ENCODE measurements around the gene IMPDH2. TPM values are rescaled to one million over a fixed set of nuclear protein-coding genes. Genes with fewer than 3 reads are reported as not detected.

Gene IMPDH2
- total RNA-seq: 100 to 1,000 TPM; 198 to 454 TPM

GRCh38 chr3:49028673-49029562, at the start of gene IMPDH2:
IMPDH2 (minus strand) TSS chr3:49029398; CDS start chr3:49029350, 48 bp downstream.
- peaks cover 35 to 38% of the 10 kb centered on the region in 2 donors for H3K4me1 Mint-ChIP-seq (ENCODE audit: low read depth in 2 of 2)
- ATAC-seq (peak; percentile 98), DNase-seq (ENCODE audit: low spot score) (peak; percentile 96)
- peaks cover 34% of the 10 kb centered on the region for H3K36me3 Mint-ChIP-seq
- no peaks in the 10 kb centered on the region for H3K9me3 Mint-ChIP-seq
- H3K4me3 Mint-ChIP-seq: peak within 1 kb of the TSS; percentile 94
- no peaks in the 10 kb centered on the region for H3K27me3 Mint-ChIP-seq
- H3K27ac Mint-ChIP-seq: peak within 1 kb of the TSS; percentile 88 to 99

GRCh38 chr3:49076646-49077045, 47.4 kb upstream of the IMPDH2 start:
- Mint-ChIP-seq H3K27me3 (no peaks in the 10 kb centered on the region), H3K4me1 (ENCODE audit: low read depth in 2 of 2) (peaks cover 0 to 4% of the 10 kb centered on the region in 2 donors), H3K4me3 (no peak overlapping the region), H3K9me3 (no peaks in the 10 kb centered on the region), H3K27ac (no peak overlapping the region), H3K36me3 (peaks cover 5% of the 10 kb centered on the region)
- ATAC-seq: no peak
- no peak for DNase-seq (ENCODE audit: low spot score)

GRCh38 chr3:49076116-49076515, 46.9 kb upstream of the IMPDH2 start:
- DNase-seq (ENCODE audit: low spot score) (no peak), ATAC-seq (no peak)
- H3K9me3 Mint-ChIP-seq: no peaks in the 10 kb centered on the region
- no peak overlapping the region for H3K4me3 Mint-ChIP-seq
- H3K4me1 Mint-ChIP-seq (ENCODE audit: low read depth in 2 of 2): peaks cover 0 to 4% of the 10 kb centered on the region in 2 donors
- H3K36me3 Mint-ChIP-seq: peaks cover 5% of the 10 kb centered on the region
- H3K27ac Mint-ChIP-seq: no peak overlapping the region
- H3K27me3 Mint-ChIP-seq: no peaks in the 10 kb centered on the region

GRCh38 chr3:49058011-49058410, 28.8 kb upstream of the IMPDH2 start:
- DNase-seq (ENCODE audit: low spot score) (no peak), ATAC-seq (no peak)
- peaks cover 9% of the 10 kb centered on the region for H3K36me3 Mint-ChIP-seq
- no peaks in the 10 kb centered on the region for H3K4me1 Mint-ChIP-seq (ENCODE audit: low read depth in 2 of 2)
- no peaks in the 10 kb centered on the region for H3K27me3 Mint-ChIP-seq
- H3K9me3 Mint-ChIP-seq: no peaks in the 10 kb centered on the region
- H3K27ac Mint-ChIP-seq: no peak overlapping the region
- no peak overlapping the region for H3K4me3 Mint-ChIP-seq

GRCh38 chr3:49057268-49057667, 28.1 kb upstream of the IMPDH2 start:
- no peak for DNase-seq (ENCODE audit: low spot score)
- Mint-ChIP-seq H3K36me3 (peaks cover 12% of the 10 kb centered on the region), H3K9me3 (no peaks in the 10 kb centered on the region), H3K27me3 (no peaks in the 10 kb centered on the region), H3K4me3 (no peak overlapping the region), H3K4me1 (ENCODE audit: low read depth in 2 of 2) (no peaks in the 10 kb centered on the region), H3K27ac (no peak overlapping the region)
- ATAC-seq: no peak

GRCh38 chr3:49054344-49054862, 25.2 kb upstream of the IMPDH2 start:
- Mint-ChIP-seq H3K27ac (peak overlapping the region in 1 of 2 donors; percentile 27), H3K27me3 (no peaks in the 10 kb centered on the region), H3K9me3 (no peaks in the 10 kb centered on the region), H3K4me1 (ENCODE audit: low read depth in 2 of 2) (peaks cover 0 to 13% of the 10 kb centered on the region in 2 donors), H3K36me3 (peaks cover 20% of the 10 kb centered on the region), H3K4me3 (no peak overlapping the region)
- no peak for DNase-seq (ENCODE audit: low spot score)
- ATAC-seq: no peak

GRCh38 chr3:49053543-49053942, 24.3 kb upstream of the IMPDH2 start:
- no peak overlapping the region for H3K27ac Mint-ChIP-seq
- no peak overlapping the region for H3K4me3 Mint-ChIP-seq
- H3K36me3 Mint-ChIP-seq: peaks cover 20% of the 10 kb centered on the region
- no peaks in the 10 kb centered on the region for H3K9me3 Mint-ChIP-seq
- peaks cover 0 to 13% of the 10 kb centered on the region in 2 donors for H3K4me1 Mint-ChIP-seq (ENCODE audit: low read depth in 2 of 2)
- ATAC-seq: no peak
- no peaks in the 10 kb centered on the region for H3K27me3 Mint-ChIP-seq
- DNase-seq (ENCODE audit: low spot score): no peak

GRCh38 chr3:49035281-49035680, 6.1 kb upstream of the IMPDH2 start:
- no peak overlapping the region for H3K27ac Mint-ChIP-seq
- ATAC-seq: no peak
- H3K4me3 Mint-ChIP-seq: no peak overlapping the region
- peaks cover 23% of the 10 kb centered on the region for H3K36me3 Mint-ChIP-seq
- H3K27me3 Mint-ChIP-seq: no peaks in the 10 kb centered on the region
- no peaks in the 10 kb centered on the region for H3K9me3 Mint-ChIP-seq
- no peak for DNase-seq (ENCODE audit: low spot score)
- peaks cover 0 to 3% of the 10 kb centered on the region in 2 donors for H3K4me1 Mint-ChIP-seq (ENCODE audit: low read depth in 2 of 2)

GRCh38 chr3:49034650-49035049, 5.5 kb upstream of the IMPDH2 start:
- no peak for ATAC-seq
- H3K27ac Mint-ChIP-seq: no peak overlapping the region
- H3K36me3 Mint-ChIP-seq: peaks cover 23% of the 10 kb centered on the region
- peaks cover 1 to 3% of the 10 kb centered on the region in 2 donors for H3K4me1 Mint-ChIP-seq (ENCODE audit: low read depth in 2 of 2)
- H3K9me3 Mint-ChIP-seq: no peaks in the 10 kb centered on the region
- no peak for DNase-seq (ENCODE audit: low spot score)
- no peak overlapping the region for H3K4me3 Mint-ChIP-seq
- no peaks in the 10 kb centered on the region for H3K27me3 Mint-ChIP-seq

- no peak for DNase-seq (ENCODE audit: low spot score)
- no peak for ATAC-seq
- H3K4me3 Mint-ChIP-seq: no peak overlapping the region
- no peaks in the 10 kb centered on the region for H3K9me3 Mint-ChIP-seq
- H3K36me3 Mint-ChIP-seq: peaks cover 32% of the 10 kb centered on the region
- no peak overlapping the region for H3K27ac Mint-ChIP-seq
- H3K27me3 Mint-ChIP-seq: no peaks in the 10 kb centered on the region
- H3K4me1 Mint-ChIP-seq (ENCODE audit: low read depth in 2 of 2): peaks cover 19 to 20% of the 10 kb centered on the region in 2 donors
These were observed 3.6 kb upstream of the IMPDH2 start for GRCh38 chr3:49032646-49033304.

GRCh38 chr3:49030321-49030720, 1.1 kb upstream of the IMPDH2 start:
- Mint-ChIP-seq H3K9me3 (no peaks in the 10 kb centered on the region), H3K4me1 (ENCODE audit: low read depth in 2 of 2) (peaks cover 31 to 35% of the 10 kb centered on the region in 2 donors), H3K27ac (peak overlapping the region in 1 of 2 donors; percentile 99), H3K36me3 (peaks cover 35% of the 10 kb centered on the region), H3K27me3 (no peaks in the 10 kb centered on the region), H3K4me3 (no peak overlapping the region)
- DNase-seq (ENCODE audit: low spot score): no peak
- no peak for ATAC-seq

- Mint-ChIP-seq H3K36me3 (peaks cover 30% of the 10 kb centered on the region), H3K9me3 (no peaks in the 10 kb centered on the region), H3K4me3 (peak overlapping the region; percentile 94), H3K27ac (peak overlapping the region; percentile 88 to 99), H3K27me3 (no peaks in the 10 kb centered on the region), H3K4me1 (ENCODE audit: low read depth in 2 of 2) (peaks cover 35 to 38% of the 10 kb centered on the region in 2 donors)
- ATAC-seq (no peak), DNase-seq (ENCODE audit: low spot score) (no peak)
These were observed 326 bp upstream of the IMPDH2 start for GRCh38 chr3:49029563-49029884.

GRCh38 chr3:49028298-49028672, 913 bp downstream of the IMPDH2 start:
- Mint-ChIP-seq H3K27ac (peak overlapping the region; percentile 88 to 99), H3K27me3 (no peaks in the 10 kb centered on the region), H3K9me3 (no peaks in the 10 kb centered on the region), H3K4me1 (ENCODE audit: low read depth in 2 of 2) (peaks cover 39 to 40% of the 10 kb centered on the region in 2 donors), H3K36me3 (peaks cover 34% of the 10 kb centered on the region), H3K4me3 (peak overlapping the region; percentile 94)
- DNase-seq (ENCODE audit: low spot score) (no peak), ATAC-seq (no peak)

- no peaks in the 10 kb centered on the region for H3K9me3 Mint-ChIP-seq
- peak overlapping the region; percentile 88 to 99 for H3K27ac Mint-ChIP-seq
- peak overlapping the region; percentile 94 for H3K4me3 Mint-ChIP-seq
- ATAC-seq (no peak), DNase-seq (ENCODE audit: low spot score) (no peak)
- peaks cover 34% of the 10 kb centered on the region for H3K36me3 Mint-ChIP-seq
- H3K4me1 Mint-ChIP-seq (ENCODE audit: low read depth in 2 of 2): peaks cover 44% of the 10 kb centered on the region in 2 donors
- no peaks in the 10 kb centered on the region for H3K27me3 Mint-ChIP-seq
These were observed 1.6 kb downstream of the IMPDH2 start for GRCh38 chr3:49027634-49028033.
